B cell (primary cell): ENCODE data around the gene VAV3. TPM values are rescaled to one million over a fixed set of nuclear protein-coding genes. Genes with fewer than 3 reads are reported as not detected.

Experiments used
- ATAC-seq: fragments of 200-7000 bp; cut with Tn5 transposase; one replicate; pipeline ENCODE4 v1.10.0; 2021; ENCODE audit warnings: low read depth, mild to moderate bottlenecking, moderate number of reproducible peaks, moderate library complexity
- CTCF ChIA-PET: fragments of 350-600 bp; sonication (Branson Sonifier 250); formaldehyde crosslinking; loops from one replicate; lab custom pipeline; 2021; ENCODE audit warnings: antibody characterized with exemption, inconsistent platforms; lab: Charles Lee
- POLR2A ChIA-PET: fragments of 350-600 bp; sonication (Branson Sonifier 250); formaldehyde crosslinking; loops from one replicate; lab custom pipeline; 2021; ENCODE audit warnings: antibody characterized with exemption; lab: Charles Lee
- DNase-seq: peaks from one replicate; pipeline ENCODE4 v3.0.0; 2013
- H2AFZ ChIP-seq: 2 replicates; pipeline ENCODE4 v1.6.1; 2012; ENCODE audit warnings: mild to moderate bottlenecking, low read depth, low read length; ENCODE audit not compliant: insufficient read depth, poor library complexity, severe bottlenecking
- H3K27ac ChIP-seq, 2 donors: 1 replicate in 1 of 2; 2 replicates in 1 of 2; pipeline ENCODE4 v1.5.1; 2012 to 2013; ENCODE audit warnings: low read length in 2 of 2, mild to moderate bottlenecking in 2 of 2, moderate library complexity in 1 of 2
- H3K27me3 ChIP-seq, 4 experiments: fragments of 200-600 bp in 1 of 4; sonication (generic) in 1 of 4; replicated peaks in 1 of 4; 1 replicate in 2 of 4; 2 replicates in 2 of 4; pipeline versions ENCODE4 v1.6.1 to v1.7.0; 2013 to 2016; ENCODE audit warnings: low read length in 3 of 4, mild to moderate bottlenecking in 2 of 4, mixed read lengths in 1 of 4, moderate library complexity in 1 of 4; ENCODE audit not compliant: insufficient read depth in 4 of 4, control insufficient read depth in 3 of 4; ENCODE audit errors: control extremely low read depth in 1 of 4
- H3K36me3 ChIP-seq, 2 experiments: replicated peaks in 1 of 2; 1 replicate in 1 of 2; 2 replicates in 1 of 2; pipeline versions ENCODE4 v1.6.1 to v1.7.1; 2013; ENCODE audit warnings: low read length in 1 of 2; ENCODE audit not compliant: insufficient read depth in 2 of 2, control insufficient read depth in 1 of 2; ENCODE audit errors: control extremely low read depth in 1 of 2, extremely low read depth in 1 of 2
- H3K4me1 ChIP-seq, 2 donors: fragments of 200-600 bp in 1 of 2; sonication (generic) in 1 of 2; 1 replicate in 1 of 2; 2 replicates in 1 of 2; pipeline versions ENCODE4 v1.5.1 to v1.6.1; 2013 to 2017; ENCODE audit warnings: low read length in 2 of 2; ENCODE audit not compliant: control insufficient read depth in 2 of 2, insufficient read depth in 2 of 2
- H3K4me2 ChIP-seq: replicated peaks from 2 replicates; pipeline ENCODE3; 2012; ENCODE audit warnings: mild to moderate bottlenecking, low read depth, low read length; ENCODE audit not compliant: poor library complexity, severe bottlenecking
- H3K4me3 ChIP-seq, 5 experiments: fragments of 200-600 bp in 1 of 5; sonication (generic) in 1 of 5; 1 replicate in 3 of 5; 2 replicates in 2 of 5; pipeline versions ENCODE4 v1.5.1 to v1.7.0; 2011 to 2016; ENCODE audit warnings: low read length in 4 of 5, mild to moderate bottlenecking in 4 of 5, low read depth in 2 of 5, control low read depth in 1 of 5, moderate library complexity in 1 of 5; ENCODE audit not compliant: insufficient read depth in 1 of 5; ENCODE audit errors: control extremely low read depth in 1 of 5, extremely low read depth in 1 of 5
- H3K79me2 ChIP-seq: fragments of 200-600 bp; sonication (generic); one replicate; pipeline ENCODE4 v1.6.0; 2016; ENCODE audit warnings: low read length; ENCODE audit not compliant: control insufficient read depth, insufficient read depth
- H3K9ac ChIP-seq: fragments of 200-600 bp; sonication (generic); 2 replicates; pipeline ENCODE4 v1.6.1; 2017; ENCODE audit warnings: mild to moderate bottlenecking, low read length, moderate library complexity
- H3K9me3 ChIP-seq, 3 donors: one replicate each; pipeline versions ENCODE4 v1.6.1 to v1.7.1; 2013; ENCODE audit warnings: low read length in 2 of 3; ENCODE audit not compliant: control insufficient read depth in 2 of 3, insufficient read depth in 1 of 3; ENCODE audit errors: control extremely low read depth in 1 of 3
- H4K20me1 ChIP-seq: 2 replicates; pipeline ENCODE4 v1.6.0; 2012; ENCODE audit warnings: mild to moderate bottlenecking, low read length; ENCODE audit not compliant: insufficient read depth, control insufficient read depth, poor library complexity, severe bottlenecking
- H3K27ac Mint-ChIP-seq: one replicate; pipeline ENCODE4 v1.8.0; 2021; ENCODE audit warnings: mixed read lengths
- H3K27me3 Mint-ChIP-seq: one replicate; pipeline ENCODE4 v1.8.0; 2021; ENCODE audit warnings: mixed read lengths
- H3K4me1 Mint-ChIP-seq: one replicate; pipeline ENCODE4 v1.8.0; 2021; ENCODE audit warnings: mixed read lengths
- H3K4me3 Mint-ChIP-seq: one replicate; pipeline ENCODE4 v1.8.0; 2021; ENCODE audit warnings: mixed read lengths
- H3K9me3 Mint-ChIP-seq: one replicate; pipeline ENCODE4 v1.8.0; 2022; ENCODE audit warnings: mixed read lengths; ENCODE audit not compliant: insufficient read depth
- CTCF ChIP-seq: fragments of 200-600 bp; IDR thresholded peaks from one replicate; pipeline ENCODE4 v1.8.0; 2022; ENCODE audit warnings: antibody characterized with exemption, mild to moderate bottlenecking
- EZH2 ChIP-seq: IDR thresholded peaks from 2 replicates; pipeline ENCODE4 v1.6.1; 2012; ENCODE audit warnings: borderline replicate concordance, low read depth, mild to moderate bottlenecking, moderate library complexity, low read length; ENCODE audit not compliant: insufficient read depth, poor library complexity, severe bottlenecking
- WGBS: methylation state at CpG from one replicate; pipeline ENCODE4 v1.1.5; 2013; ENCODE audit warnings: missing lambda C conversion rate; ENCODE audit not compliant: insufficient coverage; 5-methylcytosine and 5-hydroxymethylcytosine counted together
- intact Hi-C: fragments of 100-400 bp; cut with micrococcal nuclease; formaldehyde crosslinking; loops from one replicate; pipeline ENCODE4 v1.10.0; 2022
- polyA plus RNA-seq: library from polyadenylated mRNA; depleted of rRNA; stranded (reverse); fragments of >200 nt; gene quantifications from 2 replicates; pipeline ENCODE4 v1.2.3, GENCODE V29; 2012
- total RNA-seq, 2 donors: library from RNA; stranded (reverse); fragments of 120-200 nt in 1 of 2; gene quantifications; 1 replicate in 1 of 2; 2 replicates in 1 of 2; pipeline versions ENCODE4 v1.2.3 to v1.2.4, GENCODE V29; 2013 to 2022

Gene VAV3
- total and polyA plus RNA-seq, 2 donors (not counting 1 experiment from before 2014, with no cell fraction given) = 14.8 to 32.5 TPM

DNA sequence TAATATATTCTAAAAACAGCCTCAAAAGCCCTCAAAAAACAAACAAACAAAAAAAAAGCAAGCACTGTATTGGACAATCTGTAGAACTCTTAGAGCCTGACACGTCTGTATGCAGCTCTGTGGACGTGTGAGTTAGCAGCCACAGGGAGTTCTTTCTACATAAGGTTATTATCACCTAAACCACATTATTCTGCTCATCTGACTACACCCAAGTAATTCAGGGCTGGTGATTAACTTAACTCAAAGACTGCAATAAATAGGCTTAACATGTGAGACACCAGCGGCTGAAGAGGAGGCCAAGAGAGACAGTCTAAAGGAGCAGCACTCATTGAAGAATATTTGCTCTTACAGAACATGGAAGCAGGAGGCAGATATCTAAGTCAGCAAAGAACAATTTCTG lies 316.0 kb downstream of the VAV3 start:
- H3K4me3 Mint-ChIP-seq = no peak overlapping the region

DNA sequence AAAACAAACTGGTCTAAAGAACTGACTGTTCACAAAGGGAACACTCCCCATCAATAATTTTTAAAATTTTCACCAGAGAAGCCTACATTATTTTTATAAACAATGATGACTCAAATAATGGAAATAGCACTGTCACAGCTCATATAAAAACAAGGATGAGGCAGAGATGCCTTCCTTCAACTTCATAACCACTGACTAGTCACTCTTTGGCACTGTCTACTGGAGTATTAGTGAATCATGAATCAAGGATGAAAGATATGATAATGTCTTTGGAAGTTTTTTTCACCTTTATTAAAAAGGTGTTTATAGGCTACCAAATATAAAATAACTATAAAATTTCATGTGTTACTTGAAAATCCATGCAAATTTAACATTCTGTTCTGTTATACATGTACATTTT lies 316.9 kb downstream of the VAV3 start:
- POLR2A ChIA-PET = no interaction called here
- peaks cover 8% of the 10 kb centered on the region for H3K4me1 Mint-ChIP-seq
- Histone ChIP-seq H3K36me3 (peaks cover 0 to 1% of the 10 kb centered on the region in 2 experiments), H3K9me3 (no peaks in the 10 kb centered on the region), H3K27me3 (no peaks in the 10 kb centered on the region), H3K27ac (no peak overlapping the region), H3K4me1 (no peaks in the 10 kb centered on the region), H3K79me2 (no peaks in the 10 kb centered on the region), H3K4me2 (no peak overlapping the region), H2AFZ (no peak overlapping the region), H3K4me3 (no peak overlapping the region), H4K20me1 (no peaks in the 10 kb centered on the region), H3K9ac (no peak overlapping the region)
- CTCF ChIA-PET = interaction anchor here (1.6 kb wide), 1 partner anchor 12 kb away, joined by 3 read pairs; no protein-coding TSS in a partner anchor
- intact Hi-C loops = no loop called here
- TF ChIP-seq EZH2 (no peak), CTCF (no peak)
- DNase-seq (no peak), ATAC-seq (no peak)
- H3K9me3 Mint-ChIP-seq = no peaks in the 10 kb centered on the region
- no peaks in the 10 kb centered on the region for H3K27me3 Mint-ChIP-seq
- H3K4me3 Mint-ChIP-seq = no peak overlapping the region
- H3K27ac Mint-ChIP-seq = no peak overlapping the region

More for the DNA sequence above, 316.0 kb downstream of the VAV3 start:
- Histone ChIP-seq H3K27me3 (no peaks in the 10 kb centered on the region), H3K4me1 (no peaks in the 10 kb centered on the region), H3K27ac (no peak overlapping the region), H3K4me2 (no peak overlapping the region), H4K20me1 (no peaks in the 10 kb centered on the region), H3K9ac (no peak overlapping the region), H2AFZ (no peak overlapping the region), H3K4me3 (no peak overlapping the region), H3K79me2 (no peaks in the 10 kb centered on the region), H3K9me3 (no peaks in the 10 kb centered on the region), H3K36me3 (peaks cover 0 to 5% of the 10 kb centered on the region in 2 experiments)
- no peak overlapping the region for H3K27ac Mint-ChIP-seq
- H3K27me3 Mint-ChIP-seq = no peaks in the 10 kb centered on the region
- intact Hi-C loops = no loop called here
- peaks cover 5% of the 10 kb centered on the region for H3K4me1 Mint-ChIP-seq
- DNase-seq (no peak), ATAC-seq (no peak)
- H3K9me3 Mint-ChIP-seq = no peaks in the 10 kb centered on the region
- CTCF ChIA-PET = interaction anchor here (1.6 kb wide), 1 partner anchor 13 kb away, joined by 3 read pairs; no protein-coding TSS in a partner anchor
- POLR2A ChIA-PET = no interaction called here
- no peak for TF ChIP-seq EZH2
- 100% methylated on average over 3 of the region's 3 CpGs for WGBS
